ENCODE results near the gene SLC9C1. TPM values are rescaled to one million over a fixed set of nuclear protein-coding genes. Genes with fewer than 3 reads are reported as not detected.

The SLC9C1 gene
- total RNA-seq, 3 donors from 2014 or later = 0.15 to 0.48 TPM; not detected in 1

- no peak for TF ChIP-seq CTCF (IDR thresholded peaks at IDR 0.05)
- H3K4me1 ChIP-seq = no peaks in the 10 kb centered on the region
- H3K27ac ChIP-seq = no peak overlapping the region
- no peaks in the 10 kb centered on the region for H3K36me3 ChIP-seq
- no peak overlapping the region for H3K4me3 ChIP-seq
- intact Hi-C loops (cut with DNase I; ENCODE audit: low total_unique reads) = no loop called here
- H3K9me3 ChIP-seq = no peaks in the 10 kb centered on the region
- no peaks in the 10 kb centered on the region for H3K27me3 ChIP-seq
- no peak for DNase-seq (ENCODE audit: low spot score in 2 of 2)
These were observed 20.5 kb downstream of the SLC9C1 start for GRCh38 chr3:112273536-112273935.

GRCh38 chr3:112261742-112262141, 32.3 kb downstream of the SLC9C1 start:
- no peaks in the 10 kb centered on the region for H3K27me3 ChIP-seq
- no peak for DNase-seq (ENCODE audit: low spot score in 2 of 2)
- intact Hi-C loops (cut with DNase I; ENCODE audit: low total_unique reads) = no loop called here

GRCh38 chr3:112260563-112260962, 33.5 kb downstream of the SLC9C1 start:
- Histone ChIP-seq H3K4me3 (no peak overlapping the region), H3K27ac (no peak overlapping the region), H3K4me1 (no peaks in the 10 kb centered on the region), H3K27me3 (no peaks in the 10 kb centered on the region), H3K36me3 (no peaks in the 10 kb centered on the region), H3K9me3 (no peaks in the 10 kb centered on the region)
- intact Hi-C loops (cut with DNase I; ENCODE audit: low total_unique reads) = no loop called here
- TF ChIP-seq CTCF (IDR thresholded peaks at IDR 0.05) (no peak), POLR2AphosphoS5 (IDR thresholded peaks at IDR 0.05) (no peak), POLR2A (IDR thresholded peaks at IDR 0.05) (no peak)
- DNase-seq (ENCODE audit: low spot score in 2 of 2) = no peak

More at GRCh38 chr3:112261742-112262141, 32.3 kb downstream of the SLC9C1 start:
- H3K4me1 ChIP-seq = no peaks in the 10 kb centered on the region
- H3K36me3 ChIP-seq = no peaks in the 10 kb centered on the region
- no peaks in the 10 kb centered on the region for H3K9me3 ChIP-seq
- H3K4me3 ChIP-seq = no peak overlapping the region
- no peak overlapping the region for H3K27ac ChIP-seq
- TF ChIP-seq CTCF (IDR thresholded peaks at IDR 0.05) (no peak), POLR2AphosphoS5 (IDR thresholded peaks at IDR 0.05) (no peak), POLR2A (IDR thresholded peaks at IDR 0.05) (no peak)

GRCh38 chr3:112253301-112253971, 40.6 kb downstream of the SLC9C1 start:
- Histone ChIP-seq H3K4me3 (no peak overlapping the region), H3K27ac (no peak overlapping the region), H3K4me1 (no peaks in the 10 kb centered on the region), H3K27me3 (no peaks in the 10 kb centered on the region), H3K36me3 (no peaks in the 10 kb centered on the region), H3K9me3 (peaks cover 0 to 5% of the 10 kb centered on the region in 2 donors)
- TF ChIP-seq POLR2AphosphoS5 (IDR thresholded peaks at IDR 0.05) (no peak), CTCF (IDR thresholded peaks at IDR 0.05) (no peak), POLR2A (IDR thresholded peaks at IDR 0.05) (no peak)
- DNase-seq (ENCODE audit: low spot score in 2 of 2) = no peak
- intact Hi-C loops (cut with DNase I; ENCODE audit: low total_unique reads) = no loop called here

- Histone ChIP-seq H3K4me3 (no peak overlapping the region), H3K27ac (no peak overlapping the region), H3K4me1 (no peaks in the 10 kb centered on the region), H3K27me3 (no peaks in the 10 kb centered on the region), H3K9me3 (no peaks in the 10 kb centered on the region), H3K36me3 (no peaks in the 10 kb centered on the region)
- intact Hi-C loops (cut with DNase I; ENCODE audit: low total_unique reads) = no loop called here
- TF ChIP-seq CTCF (IDR thresholded peaks at IDR 0.05) (no peak), POLR2A (IDR thresholded peaks at IDR 0.05) (no peak), POLR2AphosphoS5 (IDR thresholded peaks at IDR 0.05) (no peak)
- DNase-seq (ENCODE audit: low spot score in 2 of 2) = no peak
These were observed 46.1 kb downstream of the SLC9C1 start for GRCh38 chr3:112247900-112248299.
